HL-60 (cell line): ENCODE results near the gene CNTNAP2.

ENCODE experiments used
- CTCF ChIP-seq: IDR thresholded peaks from one replicate; pipeline ENCODE4 v1.5.1; 2011; ENCODE audit warnings: low read length, control low read depth, inconsistent platforms; ENCODE audit not compliant: insufficient read depth
- REST ChIP-seq: IDR thresholded peaks from 2 replicates; pipeline ENCODE4 v1.6.1; 2012; ENCODE audit warnings: low read depth; ENCODE audit not compliant: insufficient replicate concordance

GRCh38 chr7:148192491-148192890 lies 2075.9 kb downstream of the CNTNAP2 start:
- TF ChIP-seq REST (no peak), CTCF (no peak)
